Colonic mucosa (tissue), 4 donors: ENCODE data around the gene SLC26A8. TPM values are rescaled to one million over a fixed set of nuclear protein-coding genes. Genes with fewer than 3 reads are reported as not detected.

ENCODE experiments used
- DNase-seq: peaks from one replicate; pipeline ENCODE4 v3.0.0-alpha.2; 2020
- H3K27ac ChIP-seq: fragments of 200-600 bp; one replicate; pipeline ENCODE4 v1.8.0; 2021
- H3K27me3 ChIP-seq: fragments of 200-600 bp; one replicate; pipeline ENCODE4 v1.8.0; 2021
- H3K36me3 ChIP-seq: fragments of 200-600 bp; one replicate; pipeline ENCODE4 v1.8.0; 2021
- H3K4me1 ChIP-seq: fragments of 200-600 bp; one replicate; pipeline ENCODE4 v1.8.0; 2021; ENCODE audit warnings: mild to moderate bottlenecking
- H3K4me3 ChIP-seq: fragments of 200-600 bp; one replicate; pipeline ENCODE4 v1.8.0; 2021
- H3K9ac ChIP-seq, 2 donors: one replicate each; pipeline ENCODE4 v1.7.0; 2013; ENCODE audit warnings: control low read depth in 2 of 2, low read depth in 2 of 2, low read length in 2 of 2
- H3K9me3 ChIP-seq: fragments of 200-600 bp; one replicate; pipeline ENCODE4 v1.8.0; 2021
- intact Hi-C: fragments of 100-400 bp; cut with DNase I; formaldehyde crosslinking; loops from one replicate; pipeline ENCODE4 v1.14.1; 2022
- total RNA-seq, 2 donors: library from RNA; stranded (reverse); fragmentation: NEBNext Ultra II Directional in 1 of 2; extraction: Animal tissue kit (Norgen Biotek cat#: 25700) in 1 of 2; gene quantifications; one replicate each; pipeline ENCODE4 v1.2.1, GENCODE V29; 2021
- TF ChIP-seq, protein P1 (sequence below): fragments of 200-600 bp; IDR thresholded peaks from one replicate; pipeline ENCODE4 v1.8.0; 2022; ENCODE audit warnings: antibody characterized with exemption, mild to moderate bottlenecking
- donor health status: healthy.
- donor health status: DM: no; HTN: no; CAD: no.
- donor health status: DM: no; HTN: no; CAD: no.

SLC26A8 gene
- total RNA-seq, 2 donors from 2014 or later: 0.27 TPM; not detected in 1

DNA sequence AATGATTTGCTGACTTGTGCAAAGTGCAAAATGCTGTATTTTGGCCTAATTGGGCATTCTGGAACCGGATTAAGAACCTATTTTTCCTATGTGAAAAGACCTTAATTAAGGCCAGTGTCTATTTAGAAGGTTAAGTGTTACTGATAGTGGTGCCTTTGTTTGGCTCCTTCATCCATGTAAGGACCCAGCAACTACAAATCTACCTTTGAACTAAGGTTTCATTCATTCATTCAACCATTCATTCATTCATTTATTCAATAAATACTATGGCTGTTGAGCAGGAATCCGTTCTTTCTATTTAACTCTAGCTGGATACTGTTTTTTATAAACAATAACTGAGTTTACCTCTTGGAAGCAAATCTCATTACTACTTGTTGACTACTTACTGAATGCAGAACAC, 36.8 kb upstream of the SLC26A8 start:
- Histone ChIP-seq H3K36me3 (no peaks in the 10 kb centered on the region), H3K9me3 (no peaks in the 10 kb centered on the region), H3K27me3 (no peaks in the 10 kb centered on the region), H3K4me1 (no peaks in the 10 kb centered on the region), H3K27ac (no peak overlapping the region), H3K4me3 (no peak overlapping the region), H3K9ac (no peak overlapping the region)
- no peak for DNase-seq
- TF ChIP-seq, protein P1, sequence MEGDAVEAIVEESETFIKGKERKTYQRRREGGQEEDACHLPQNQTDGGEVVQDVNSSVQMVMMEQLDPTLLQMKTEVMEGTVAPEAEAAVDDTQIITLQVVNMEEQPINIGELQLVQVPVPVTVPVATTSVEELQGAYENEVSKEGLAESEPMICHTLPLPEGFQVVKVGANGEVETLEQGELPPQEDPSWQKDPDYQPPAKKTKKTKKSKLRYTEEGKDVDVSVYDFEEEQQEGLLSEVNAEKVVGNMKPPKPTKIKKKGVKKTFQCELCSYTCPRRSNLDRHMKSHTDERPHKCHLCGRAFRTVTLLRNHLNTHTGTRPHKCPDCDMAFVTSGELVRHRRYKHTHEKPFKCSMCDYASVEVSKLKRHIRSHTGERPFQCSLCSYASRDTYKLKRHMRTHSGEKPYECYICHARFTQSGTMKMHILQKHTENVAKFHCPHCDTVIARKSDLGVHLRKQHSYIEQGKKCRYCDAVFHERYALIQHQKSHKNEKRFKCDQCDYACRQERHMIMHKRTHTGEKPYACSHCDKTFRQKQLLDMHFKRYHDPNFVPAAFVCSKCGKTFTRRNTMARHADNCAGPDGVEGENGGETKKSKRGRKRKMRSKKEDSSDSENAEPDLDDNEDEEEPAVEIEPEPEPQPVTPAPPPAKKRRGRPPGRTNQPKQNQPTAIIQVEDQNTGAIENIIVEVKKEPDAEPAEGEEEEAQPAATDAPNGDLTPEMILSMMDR: no peak
- intact Hi-C loops: no loop called here

DNA sequence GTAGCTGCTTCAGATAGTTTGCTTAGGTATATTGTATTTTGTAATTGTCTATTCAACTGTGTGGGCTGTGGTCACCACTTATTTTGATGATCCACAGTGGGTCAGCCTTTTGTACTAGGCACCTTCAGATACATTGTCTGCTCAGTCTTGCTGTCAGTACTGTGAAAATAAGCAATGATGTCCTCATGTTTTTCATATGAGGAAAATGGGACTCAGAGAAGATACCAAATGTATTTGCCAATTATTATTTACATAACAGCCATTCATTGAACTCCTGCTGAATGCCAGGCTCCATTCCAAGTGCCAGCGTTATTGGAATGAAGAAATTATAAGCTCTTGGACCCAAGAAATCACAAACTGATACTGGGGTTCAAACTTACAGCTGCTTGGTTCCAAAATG, 31.7 kb upstream of the SLC26A8 start:
- Histone ChIP-seq H3K36me3 (no peaks in the 10 kb centered on the region), H3K9me3 (no peaks in the 10 kb centered on the region), H3K4me3 (no peak overlapping the region), H3K9ac (no peak overlapping the region), H3K27me3 (no peaks in the 10 kb centered on the region), H3K27ac (no peak overlapping the region), H3K4me1 (no peaks in the 10 kb centered on the region)
- TF ChIP-seq, protein P1: no peak
- DNase-seq: no peak
- intact Hi-C loops: no loop called here

- intact Hi-C loops: no loop called here
- H3K9ac ChIP-seq: no peak overlapping the region
- H3K36me3 ChIP-seq: no peaks in the 10 kb centered on the region
- no peak for DNase-seq
- H3K4me3 ChIP-seq: no peak overlapping the region
- peaks cover 4% of the 10 kb centered on the region for H3K4me1 ChIP-seq
- no peaks in the 10 kb centered on the region for H3K27me3 ChIP-seq
- TF ChIP-seq, protein P1: no peak
- no peaks in the 10 kb centered on the region for H3K9me3 ChIP-seq
- no peak overlapping the region for H3K27ac ChIP-seq
Measured at GRCh38 chr6:36054956-36055355, 30.5 kb upstream of the SLC26A8 start.

GRCh38 chr6:36054415-36054814, 30.0 kb upstream of the SLC26A8 start:
- H3K27me3 ChIP-seq: no peaks in the 10 kb centered on the region
- H3K4me1 ChIP-seq: peaks cover 4% of the 10 kb centered on the region
- H3K9ac ChIP-seq: no peak overlapping the region
- H3K36me3 ChIP-seq: no peaks in the 10 kb centered on the region
- intact Hi-C loops: no loop called here
- DNase-seq: no peak
- TF ChIP-seq, protein P1: no peak
- H3K4me3 ChIP-seq: no peak overlapping the region
- no peak overlapping the region for H3K27ac ChIP-seq
- H3K9me3 ChIP-seq: no peaks in the 10 kb centered on the region

DNA sequence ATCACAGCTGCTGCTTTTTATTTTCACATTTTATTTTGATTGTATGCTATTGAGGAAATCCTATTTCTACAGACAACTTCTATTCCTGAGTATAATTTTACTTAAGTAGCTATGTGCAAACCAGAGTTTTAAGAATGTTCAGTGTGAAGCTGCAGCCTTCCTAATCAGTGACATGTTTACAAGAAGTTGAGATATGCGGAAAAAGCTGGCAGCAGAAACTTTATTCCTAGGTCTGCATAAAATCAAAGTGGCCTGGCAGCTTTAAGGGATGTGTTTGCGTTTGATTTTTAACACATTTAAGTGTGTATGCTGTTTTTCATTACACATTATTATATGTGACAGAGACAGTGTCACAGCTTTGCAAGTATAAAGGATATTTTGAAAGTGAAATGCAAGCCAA, 29.4 kb upstream of the SLC26A8 start:
- TF ChIP-seq, protein P1: no peak
- Histone ChIP-seq H3K27ac (no peak overlapping the region), H3K9ac (no peak overlapping the region), H3K4me1 (peaks cover 4% of the 10 kb centered on the region), H3K27me3 (no peaks in the 10 kb centered on the region), H3K4me3 (no peak overlapping the region), H3K9me3 (no peaks in the 10 kb centered on the region), H3K36me3 (no peaks in the 10 kb centered on the region)
- intact Hi-C loops: no loop called here
- DNase-seq: no peak

GRCh38 chr6:36052097-36052496, 27.7 kb upstream of the SLC26A8 start:
- DNase-seq: no peak
- Histone ChIP-seq H3K27ac (no peak overlapping the region), H3K4me3 (no peak overlapping the region), H3K9me3 (no peaks in the 10 kb centered on the region), H3K27me3 (no peaks in the 10 kb centered on the region), H3K36me3 (no peaks in the 10 kb centered on the region), H3K9ac (no peak overlapping the region), H3K4me1 (peaks cover 4% of the 10 kb centered on the region)
- TF ChIP-seq, protein P1: no peak
- intact Hi-C loops: no loop called here
